ENCODE results near the gene SLC25A26. TPM values are rescaled to one million over a fixed set of nuclear protein-coding genes. Genes with fewer than 3 reads are reported as not detected.

Gene SLC25A26
- total RNA-seq, 4 donors from 2014 or later = 13.3 to 29.1 (median 22.8) TPM

DNA sequence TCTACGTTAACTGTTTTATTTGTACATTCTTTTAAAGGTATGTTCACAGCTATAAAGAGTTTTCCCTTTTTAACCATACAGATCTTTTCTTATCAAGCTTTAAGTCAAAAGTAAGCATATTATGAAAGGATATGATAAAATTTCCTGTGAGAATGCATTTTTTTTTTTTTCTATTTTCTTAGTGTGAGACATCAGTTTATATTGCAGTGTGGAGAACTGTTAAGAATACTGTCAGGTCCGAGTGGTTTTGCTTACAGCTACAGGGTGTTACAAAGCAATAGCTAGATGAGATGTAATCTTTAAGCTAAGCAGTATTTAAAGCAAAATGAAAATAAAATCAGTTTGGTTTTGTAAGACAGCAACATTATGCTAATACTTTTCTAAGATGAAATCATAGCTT is 133.2 kb downstream of the SLC25A26 start:
- Histone ChIP-seq H3K36me3 (no peaks in the 10 kb centered on the region), H3K9me3 (no peaks in the 10 kb centered on the region), H3K27ac (no peak overlapping the region), H3K4me3 (no peak overlapping the region), H3K4me1 (no peaks in the 10 kb centered on the region), H3K27me3 (no peaks in the 10 kb centered on the region)
- no peak for DNase-seq (ENCODE audit: low spot score in 2 of 2)
- TF ChIP-seq, protein P1, sequence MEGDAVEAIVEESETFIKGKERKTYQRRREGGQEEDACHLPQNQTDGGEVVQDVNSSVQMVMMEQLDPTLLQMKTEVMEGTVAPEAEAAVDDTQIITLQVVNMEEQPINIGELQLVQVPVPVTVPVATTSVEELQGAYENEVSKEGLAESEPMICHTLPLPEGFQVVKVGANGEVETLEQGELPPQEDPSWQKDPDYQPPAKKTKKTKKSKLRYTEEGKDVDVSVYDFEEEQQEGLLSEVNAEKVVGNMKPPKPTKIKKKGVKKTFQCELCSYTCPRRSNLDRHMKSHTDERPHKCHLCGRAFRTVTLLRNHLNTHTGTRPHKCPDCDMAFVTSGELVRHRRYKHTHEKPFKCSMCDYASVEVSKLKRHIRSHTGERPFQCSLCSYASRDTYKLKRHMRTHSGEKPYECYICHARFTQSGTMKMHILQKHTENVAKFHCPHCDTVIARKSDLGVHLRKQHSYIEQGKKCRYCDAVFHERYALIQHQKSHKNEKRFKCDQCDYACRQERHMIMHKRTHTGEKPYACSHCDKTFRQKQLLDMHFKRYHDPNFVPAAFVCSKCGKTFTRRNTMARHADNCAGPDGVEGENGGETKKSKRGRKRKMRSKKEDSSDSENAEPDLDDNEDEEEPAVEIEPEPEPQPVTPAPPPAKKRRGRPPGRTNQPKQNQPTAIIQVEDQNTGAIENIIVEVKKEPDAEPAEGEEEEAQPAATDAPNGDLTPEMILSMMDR (IDR thresholded peaks at IDR 0.05) = no peak
- no peak for TF ChIP-seq POLR2A (IDR thresholded peaks at IDR 0.05)
- TF ChIP-seq POLR2AphosphoS5 (IDR thresholded peaks at IDR 0.05) = no peak
- WGBS = 88% methylated on average over 2 of the region's 2 CpGs

DNA sequence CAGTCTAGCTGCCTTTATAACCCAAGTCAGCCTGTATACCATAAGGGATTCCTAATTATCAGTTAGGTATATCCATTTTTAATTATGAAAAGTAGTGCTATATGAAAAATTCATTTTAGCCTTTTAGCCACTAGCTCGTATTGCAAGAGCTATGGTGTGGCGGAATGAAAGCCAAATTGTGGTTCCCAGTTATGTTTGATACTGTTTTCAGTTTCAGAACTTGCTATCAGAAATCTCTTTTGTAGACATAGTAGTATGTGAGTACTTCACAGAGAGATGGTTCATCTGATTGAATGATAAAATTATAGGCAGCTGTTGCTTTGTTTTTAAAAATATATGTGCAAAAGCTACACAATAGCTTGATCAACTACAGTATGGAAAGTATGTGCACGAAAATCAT is 134.6 kb downstream of the SLC25A26 start:
- H3K4me1 ChIP-seq = no peaks in the 10 kb centered on the region
- no peaks in the 10 kb centered on the region for H3K9me3 ChIP-seq
- no peak overlapping the region for H3K27ac ChIP-seq
- H3K4me3 ChIP-seq = no peak overlapping the region
- H3K27me3 ChIP-seq = no peaks in the 10 kb centered on the region
- 91% methylated on average over 3 of the region's 3 CpGs for WGBS
- no peaks in the 10 kb centered on the region for H3K36me3 ChIP-seq
- TF ChIP-seq POLR2A (IDR thresholded peaks at IDR 0.05) = no peak
- TF ChIP-seq, protein P1 (IDR thresholded peaks at IDR 0.05) = no peak
- TF ChIP-seq EP300 (IDR thresholded peaks at IDR 0.05) = no peak
- DNase-seq (ENCODE audit: low spot score in 2 of 2) = no peak

DNA sequence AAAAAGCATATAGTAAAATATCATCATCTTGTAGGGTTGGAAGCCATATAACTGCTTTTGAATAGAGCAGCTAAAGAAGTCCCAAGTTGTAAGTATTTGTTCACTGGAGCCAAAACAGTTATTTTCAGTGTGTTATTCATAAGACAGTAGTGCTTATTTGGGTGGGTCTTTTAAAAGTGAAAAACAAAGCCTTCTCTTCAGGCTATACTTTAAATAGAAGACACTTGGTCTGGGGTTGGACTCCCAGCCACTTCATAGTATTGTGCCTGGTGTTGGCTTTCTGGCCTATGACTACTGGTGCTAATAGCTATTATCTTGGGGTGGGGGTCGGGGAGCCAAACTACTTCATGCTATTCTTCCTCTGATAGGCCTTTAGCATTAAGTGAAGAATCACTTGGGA is 135.2 kb downstream of the SLC25A26 start:
- Histone ChIP-seq H3K27me3 (no peaks in the 10 kb centered on the region), H3K27ac (no peak overlapping the region), H3K36me3 (no peaks in the 10 kb centered on the region), H3K4me1 (no peaks in the 10 kb centered on the region), H3K9me3 (no peaks in the 10 kb centered on the region), H3K4me3 (no peak overlapping the region)
- 90% methylated on average over 1 of the region's 1 CpG for WGBS
- no peak for DNase-seq (ENCODE audit: low spot score in 2 of 2)
- TF ChIP-seq POLR2AphosphoS5 (IDR thresholded peaks at IDR 0.05) = no peak
- TF ChIP-seq EP300 (IDR thresholded peaks at IDR 0.05) = no peak
- TF ChIP-seq, protein P1 (IDR thresholded peaks at IDR 0.05) = no peak
- TF ChIP-seq POLR2A (IDR thresholded peaks at IDR 0.05) = no peak

DNA sequence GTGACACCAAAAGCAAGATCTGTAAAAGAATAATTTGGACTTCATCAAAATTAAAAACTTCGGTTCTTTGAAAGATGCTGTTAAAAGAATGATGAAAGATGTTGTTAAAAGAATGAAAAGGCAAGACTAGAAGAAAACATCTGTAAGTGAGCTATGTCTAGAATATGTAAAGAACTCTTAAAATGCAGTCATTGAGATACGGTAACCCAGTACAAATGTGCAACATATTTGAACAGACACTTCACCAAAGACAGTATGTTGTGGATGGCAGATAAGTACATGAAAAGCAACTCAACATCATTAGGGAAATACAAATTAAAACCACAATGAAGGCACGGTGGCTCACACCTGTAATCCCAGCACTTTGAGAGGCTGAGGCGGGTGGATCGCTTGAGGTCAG is 140.6 kb downstream of the SLC25A26 start:
- no peaks in the 10 kb centered on the region for H3K4me1 ChIP-seq
- 96% methylated on average over 5 of the region's 5 CpGs for WGBS

DNA sequence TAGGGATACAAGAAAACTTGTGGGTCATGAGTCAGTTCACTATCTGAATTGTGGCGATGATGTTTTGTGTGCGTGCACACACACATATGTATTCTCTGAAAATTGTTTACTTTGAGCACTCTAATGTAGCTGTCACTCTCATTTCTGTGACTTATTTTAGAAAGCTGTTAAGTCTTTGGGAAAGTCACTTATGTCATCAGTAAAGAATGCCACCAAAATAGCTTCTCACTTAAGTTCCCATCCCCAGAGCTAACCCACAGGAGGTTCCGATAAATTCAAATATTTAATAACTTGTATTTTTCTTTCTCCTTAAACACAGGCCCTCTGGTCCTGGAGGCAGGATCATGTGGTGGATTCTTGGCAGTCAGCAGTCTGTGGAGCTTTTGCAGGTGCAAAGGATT is 141.7 kb downstream of the SLC25A26 start:
- DNase-seq (ENCODE audit: low spot score in 2 of 2) = no peak
- Histone ChIP-seq H3K27me3 (no peaks in the 10 kb centered on the region), H3K4me1 (no peaks in the 10 kb centered on the region), H3K4me3 (no peak overlapping the region), H3K9me3 (no peaks in the 10 kb centered on the region), H3K36me3 (peaks cover 3% of the 10 kb centered on the region), H3K27ac (no peak overlapping the region)
- WGBS = 73% methylated on average over 3 of the region's 3 CpGs
- TF ChIP-seq EP300 (IDR thresholded peaks at IDR 0.05) (no peak), POLR2A (IDR thresholded peaks at IDR 0.05) (no peak), POLR2AphosphoS5 (IDR thresholded peaks at IDR 0.05) (no peak)
- TF ChIP-seq, protein P1 (IDR thresholded peaks at IDR 0.05) = no peak

More for the DNA sequence above, 140.6 kb downstream of the SLC25A26 start:
- no peaks in the 10 kb centered on the region for H3K9me3 ChIP-seq
- no peak for TF ChIP-seq POLR2AphosphoS5 (IDR thresholded peaks at IDR 0.05)
- no peak for TF ChIP-seq EP300 (IDR thresholded peaks at IDR 0.05)
- TF ChIP-seq POLR2A (IDR thresholded peaks at IDR 0.05) = no peak
- TF ChIP-seq, protein P1 (IDR thresholded peaks at IDR 0.05) = no peak
- no peak overlapping the region for H3K4me3 ChIP-seq
- no peak overlapping the region for H3K27ac ChIP-seq
- H3K36me3 ChIP-seq = peaks cover 3% of the 10 kb centered on the region
- DNase-seq (ENCODE audit: low spot score in 2 of 2) = no peak
- H3K27me3 ChIP-seq = no peaks in the 10 kb centered on the region
